SK-N-SH (cell line): ENCODE measurements around the gene PGA5. TPM values are rescaled to one million over a fixed set of nuclear protein-coding genes. Genes with fewer than 3 reads are reported as not detected.
"Not testable (repeated sequence)": the region's sequence is repeated elsewhere in the genome, so short reads cannot be mapped to it uniquely, and the experiment has no call there.

Experiments used
- CTCF ChIA-PET: fragments of 300-600, 350-600 bp; formaldehyde crosslinking; extraction: SDS; loops from one replicate; lab custom pipeline; 2021; lab: Yijun Ruan, JAX
- POLR2A ChIA-PET: fragments of 350-600 bp; sonication (Branson Sonifier 250); formaldehyde crosslinking; extraction: SDS; loops from one replicate; lab custom pipeline; 2020; ENCODE audit warnings: antibody characterized with exemption, inconsistent platforms; lab: Yijun Ruan, JAX
- DNase-seq: peaks from one replicate; pipeline ENCODE4 v3.0.0; 2012
- H2AFZ ChIP-seq: fragments of 200-600 bp; sonication (generic); 2 replicates; pipeline ENCODE4 v1.8.1; 2016; ENCODE audit warnings: antibody characterized with exemption, mild to moderate bottlenecking, low read depth
- H3F3A ChIP-seq: fragments of 200-600 bp; sonication (generic); replicated peaks from 2 replicates; pipeline ENCODE3; 2016; ENCODE audit warnings: antibody characterized with exemption, mild to moderate bottlenecking; ENCODE audit not compliant: insufficient read depth
- H3K27ac ChIP-seq, 2 experiments: fragments of 200-500 bp in 1 of 2; fragments of 200-600 bp in 1 of 2; sonication (Bioruptor generic) in 1 of 2; sonication (generic), shearing (Covaris generic) in 1 of 2; 2 replicates each; pipeline versions ENCODE4 v1.5.1 to v1.6.1; 2014 to 2016; ENCODE audit warnings: low read depth in 2 of 2, inconsistent platforms in 1 of 2, low read length in 1 of 2, mild to moderate bottlenecking in 1 of 2, mixed read lengths in 1 of 2
- H3K27me3 ChIP-seq: fragments of 200-600 bp; sonication (generic), shearing (Covaris generic); 2 replicates; pipeline ENCODE4 v1.6.1; 2016; ENCODE audit warnings: mixed run types; ENCODE audit not compliant: insufficient read depth
- H3K36me3 ChIP-seq, 2 experiments: fragments of 200-500 bp in 1 of 2; fragments of 200-600 bp in 1 of 2; sonication (Bioruptor generic) in 1 of 2; sonication (generic) in 1 of 2; replicated peaks in 1 of 2; 2 replicates each; pipeline versions ENCODE3 to v1.5.1; 2014 to 2016; ENCODE audit warnings: low read length in 1 of 2, mild to moderate bottlenecking in 1 of 2; ENCODE audit not compliant: insufficient read depth in 2 of 2, control insufficient read depth in 1 of 2
- H3K4me1 ChIP-seq, 2 experiments: fragments of 200-500 bp in 1 of 2; fragments of 200-600 bp in 1 of 2; sonication (Bioruptor generic) in 1 of 2; sonication (generic), shearing (Covaris generic) in 1 of 2; 2 replicates each; pipeline versions ENCODE4 v1.5.1 to v1.6.1; 2014 to 2016; ENCODE audit warnings: low read depth in 1 of 2, low read length in 1 of 2, mixed run types in 1 of 2; ENCODE audit not compliant: insufficient read depth in 2 of 2, control insufficient read depth in 1 of 2
- H3K4me2 ChIP-seq: fragments of 200-600 bp; sonication (generic), shearing (Covaris generic); 2 replicates; pipeline ENCODE4 v1.6.1; 2017; ENCODE audit warnings: mixed run types
- H3K4me3 ChIP-seq, 2 experiments: fragments of 200-500 bp in 1 of 2; fragments of 200-600 bp in 1 of 2; sonication (Bioruptor generic) in 1 of 2; sonication (generic), shearing (Covaris generic) in 1 of 2; 2 replicates each; pipeline versions ENCODE4 v1.5.1 to v1.8.1; 2014 to 2016; ENCODE audit warnings: low read depth in 2 of 2, inconsistent platforms in 1 of 2, low read length in 1 of 2, mild to moderate bottlenecking in 1 of 2, mixed read lengths in 1 of 2, moderate library complexity in 1 of 2
- H3K79me2 ChIP-seq: fragments of 200-600 bp; sonication (generic); 2 replicates; pipeline ENCODE4 v1.8.1; 2017; ENCODE audit warnings: mild to moderate bottlenecking; ENCODE audit not compliant: insufficient read depth
- H3K9ac ChIP-seq: fragments of 200-600 bp; sonication (generic); 2 replicates; pipeline ENCODE4 v1.6.1; 2017; ENCODE audit warnings: mixed run types
- H3K9me2 ChIP-seq: fragments of 200-600 bp; sonication (generic); 2 replicates; pipeline ENCODE4 v1.6.1; 2017; ENCODE audit warnings: mixed run types
- H3K9me3 ChIP-seq: fragments of 200-600 bp; sonication (generic); 2 replicates; pipeline ENCODE4 v1.6.1; 2017; ENCODE audit warnings: mixed run types, mild to moderate bottlenecking, moderate library complexity
- H4K20me1 ChIP-seq: fragments of 200-600 bp; sonication (generic); 2 replicates; pipeline ENCODE4 v1.6.1; 2017; ENCODE audit warnings: mild to moderate bottlenecking, mixed run types; ENCODE audit not compliant: insufficient read depth
- FOXJ3 ChIP-seq: sonication (generic); formaldehyde crosslinking; IDR thresholded peaks from 2 replicates; pipeline ENCODE4 v1.5.1; 2020; ENCODE audit warnings: mild to moderate bottlenecking, missing genetic modification reagents
- GATA2 ChIP-seq: sonication (generic); formaldehyde crosslinking; IDR thresholded peaks from 2 replicates; pipeline ENCODE4 v1.5.0; 2020; ENCODE audit warnings: mild to moderate bottlenecking, missing genetic modification reagents
- MXI1 ChIP-seq: IDR thresholded peaks from 2 replicates; pipeline ENCODE4 v1.6.1; 2012; ENCODE audit warnings: mild to moderate bottlenecking, low read depth, low read length, improper control_type of control experiment
- WGBS: methylation state at CpG from one replicate; pipeline ENCODE4 v1.1.6; 2017; ENCODE audit warnings: low lambda C conversion rate; 5-methylcytosine and 5-hydroxymethylcytosine counted together
- polyA plus RNA-seq, 3 experiments: library from polyadenylated mRNA; depleted of rRNA; stranded (reverse); fragments of >200 nt; gene quantifications; 2 replicates each; pipeline ENCODE4 v1.2.3, GENCODE V29; 2012

Gene PGA5
- polyA plus RNA-seq, 1 of the 3 experiments (the other 2 are of a cell fraction) = not detected

GRCh38 chr11:61248071-61248470, 7.1 kb downstream of the PGA5 start:
- not testable (repeated sequence) for H2AFZ ChIP-seq, DNase-seq

GRCh38 chr11:61249201-61249600, 8.2 kb downstream of the PGA5 start:
- H3K4me2 ChIP-seq, H3K9ac ChIP-seq, H3K27me3 ChIP-seq, H2AFZ ChIP-seq, CTCF ChIA-PET, H3K4me3 ChIP-seq, H3K36me3 ChIP-seq, H3K9me3 ChIP-seq, H4K20me1 ChIP-seq, H3F3A ChIP-seq, H3K27ac ChIP-seq, DNase-seq, H3K9me2 ChIP-seq, H3K79me2 ChIP-seq: not testable (repeated sequence)
- WGBS = 76% methylated on average over 8 of the region's 8 CpGs
- H3K4me1 ChIP-seq = peaks cover 0 to 27% of the 10 kb centered on the region in 2 experiments; a peak in 1 of 4 replicates
- POLR2A ChIA-PET = interaction anchor here (0.6 kb wide), 1 partner anchor 150 kb away, joined by 4 read pairs; no protein-coding TSS in a partner anchor

More at GRCh38 chr11:61248071-61248470, 7.1 kb downstream of the PGA5 start:
- H4K20me1 ChIP-seq, H3K27me3 ChIP-seq, H3K27ac ChIP-seq, CTCF ChIA-PET, H3K79me2 ChIP-seq, H3K9ac ChIP-seq, H3K4me3 ChIP-seq, H3K4me2 ChIP-seq, H3K9me2 ChIP-seq, H3K36me3 ChIP-seq, H3F3A ChIP-seq, H3K9me3 ChIP-seq, POLR2A ChIA-PET: not testable (repeated sequence)
- peaks cover 0 to 27% of the 10 kb centered on the region in 2 experiments; a peak in 1 of 4 replicates for H3K4me1 ChIP-seq
- WGBS = 71% methylated on average over 9 of the region's 9 CpGs

- H3K79me2 ChIP-seq, H2AFZ ChIP-seq, H4K20me1 ChIP-seq, H3K4me2 ChIP-seq, H3K9me2 ChIP-seq, H3K9me3 ChIP-seq, H3K9ac ChIP-seq, H3K4me3 ChIP-seq, H3F3A ChIP-seq, H3K36me3 ChIP-seq, H3K27me3 ChIP-seq: not testable (repeated sequence)
- ChIA-PET POLR2A (interaction anchor here (0.9 kb wide), 1 partner anchor 7 kb away, joined by 3 read pairs; no protein-coding TSS in a partner anchor), CTCF (interaction anchor here (0.9 to 4.3 kb wide), 5 partner anchors 43 to 281 kb away, joined by 3 to 20 read pairs (median 4); partner anchors contain the start of gene VWCE)
- peaks cover 0 to 27% of the 10 kb centered on the region in 2 experiments; a peak in 1 of 4 replicates for H3K4me1 ChIP-seq
- TF ChIP-seq FOXJ3 (CRISPR knock-in tag) = 0 out of 2 replicates have a peak, but pooled peaks have one; percentile 38
- peak; percentile 67; the same call in 1 of the 2 replicates for TF ChIP-seq MXI1
- TF ChIP-seq GATA2 = 0 out of 2 replicates have a peak, but pooled peaks have one; percentile 9
- WGBS = 47% methylated on average over 20 of the region's 20 CpGs
- DNase-seq = peak; percentile 71
- peak overlapping the region in 1 of 2 experiments; percentile 85; a peak in 2 of 4 replicates for H3K27ac ChIP-seq
These were observed 10.1 kb downstream of the PGA5 start for GRCh38 chr11:61250796-61251765.

- POLR2A ChIA-PET = interaction anchor here (0.6 kb wide), 1 partner anchor 102 kb away, joined by 3 read pairs; no protein-coding TSS in a partner anchor
- H3K4me2 ChIP-seq, H3K9me2 ChIP-seq, H2AFZ ChIP-seq, H3K4me3 ChIP-seq, DNase-seq, H3K79me2 ChIP-seq, H4K20me1 ChIP-seq, H3K27ac ChIP-seq, H3K9me3 ChIP-seq, H3K36me3 ChIP-seq, H3K27me3 ChIP-seq, H3K9ac ChIP-seq, H3F3A ChIP-seq: not testable (repeated sequence)
- WGBS = 31% methylated on average over 1 of the region's 1 CpG
- CTCF ChIA-PET = interaction anchor here (1.4 to 4.3 kb wide), 2 partner anchors 41 to 183 kb away, joined by 3 to 20 read pairs; partner anchors contain the start of gene VWCE
- H3K4me1 ChIP-seq = peaks cover 0 to 27% of the 10 kb centered on the region in 2 experiments; a peak in 1 of 4 replicates
These were observed 11.4 kb downstream of the PGA5 start for GRCh38 chr11:61252332-61252731.
